Small intestine (tissue), 7 donors: Measurements from ENCODE around the gene SYNM. TPM values are rescaled to one million over a fixed set of nuclear protein-coding genes. Genes with fewer than 3 reads are reported as not detected.

ENCODE experiments used
- DNase-seq, 2 donors: peaks; one replicate each; pipeline versions ENCODE4 v3.0.0 to v3.0.0-alpha.2; 2013
- FAIRE-seq: peaks from 2 replicates; lab custom pipeline; 2012; peaks lifted over from hg19 to GRCh38; lab: Jason Lieb, UNC
- H3K27ac ChIP-seq, 3 donors: one replicate each; pipeline ENCODE4 v1.5.1; 2013; ENCODE audit warnings: low read length in 2 of 3, mild to moderate bottlenecking in 2 of 3, control low read depth in 1 of 3, inconsistent platforms in 1 of 3, low read depth in 1 of 3, moderate library complexity in 1 of 3
- H3K27me3 ChIP-seq, 3 donors: one replicate each; pipeline ENCODE4 v1.6.1; 2013; ENCODE audit warnings: low read length in 3 of 3, inconsistent platforms in 1 of 3; ENCODE audit not compliant: control insufficient read depth in 3 of 3, insufficient read depth in 3 of 3
- H3K36me3 ChIP-seq, 3 donors: one replicate each; pipeline ENCODE4 v1.6.1; 2013; ENCODE audit warnings: low read length in 3 of 3, inconsistent platforms in 1 of 3, low read depth in 1 of 3, mild to moderate bottlenecking in 1 of 3, moderate library complexity in 1 of 3; ENCODE audit not compliant: control insufficient read depth in 3 of 3, insufficient read depth in 2 of 3
- H3K4me1 ChIP-seq, 3 donors: one replicate each; pipeline ENCODE4 v1.6.1; 2013; ENCODE audit warnings: low read length in 2 of 3, inconsistent platforms in 1 of 3, low read depth in 1 of 3, mild to moderate bottlenecking in 1 of 3, moderate library complexity in 1 of 3; ENCODE audit not compliant: control insufficient read depth in 3 of 3, insufficient read depth in 2 of 3
- H3K4me3 ChIP-seq, 3 donors: one replicate each; pipeline ENCODE4 v1.5.1; 2013; ENCODE audit warnings: low read length in 3 of 3, control low read depth in 1 of 3, inconsistent platforms in 1 of 3, low read depth in 1 of 3, mild to moderate bottlenecking in 1 of 3, moderate library complexity in 1 of 3
- H3K9me3 ChIP-seq, 2 donors: one replicate each; pipeline ENCODE4 v1.6.1; 2013; ENCODE audit warnings: low read depth in 1 of 2, low read length in 1 of 2; ENCODE audit not compliant: control insufficient read depth in 2 of 2, insufficient read depth in 1 of 2
- WGBS, 3 donors: extraction: QIAGEN DNeasy Blood & Tissue Kit; methylation state at CpG; one replicate each; pipeline ENCODE4 v1.1.7; 2013; 5-methylcytosine and 5-hydroxymethylcytosine counted together
- polyA plus RNA-seq, 4 donors: library from polyadenylated mRNA; stranded (reverse) in 3 of 4; unstranded in 1 of 4; fragments of 200-250 nt in 3 of 4; fragments of 120-200 nt in 1 of 4; gene quantifications; one replicate each; pipeline versions ENCODE4 v1.2.1 to v1.2.3, GENCODE V29; 2013
- donor health status: healthy with polysubstance abuse.
- donor health status: control.
- donor health status: control.
- donor health status: Bipolar disorder and iron deficiency.
- donor health status: healthy.

Gene SYNM
- polyA plus RNA-seq, 4 donors: 2.9 to 18.1 (median 3.3) TPM

GRCh38 chr15:99148851-99149276 is 44.0 kb downstream of the SYNM start:
- Histone ChIP-seq H3K36me3 (peaks cover 0 to 45% (median 3%) of the 10 kb centered on the region in 3 donors), H3K9me3 (no peaks in the 10 kb centered on the region), H3K27me3 (no peaks in the 10 kb centered on the region), H3K4me3 (no peak overlapping the region), H3K27ac (no peak overlapping the region), H3K4me1 (peaks cover 0 to 1% (median 0%) of the 10 kb centered on the region in 3 donors)
- WGBS, 3 donors: 77 to 94% (median 87%) methylated on average over 7 of the region's 7 CpGs
- FAIRE-seq (no peak), DNase-seq (no peak)

GRCh38 chr15:99149366-99149765 is 44.5 kb downstream of the SYNM start:
- WGBS, 3 donors: 93 to 96% (median 96%) methylated on average over 4 of the region's 4 CpGs
- no peaks in the 10 kb centered on the region for H3K27me3 ChIP-seq
- H3K36me3 ChIP-seq: peaks cover 0 to 45% (median 3%) of the 10 kb centered on the region in 3 donors
- H3K4me1 ChIP-seq: peaks cover 0 to 5% (median 0%) of the 10 kb centered on the region in 3 donors
- H3K9me3 ChIP-seq: no peaks in the 10 kb centered on the region
- H3K4me3 ChIP-seq: no peak overlapping the region
- no peak overlapping the region for H3K27ac ChIP-seq
- DNase-seq: no peak
- FAIRE-seq: no peak

GRCh38 chr15:99151156-99151555 is 46.3 kb downstream of the SYNM start:
- Histone ChIP-seq H3K27ac (no peak overlapping the region), H3K36me3 (peaks cover 0 to 40% (median 3%) of the 10 kb centered on the region in 3 donors), H3K4me1 (peaks cover 0 to 6% (median 0%) of the 10 kb centered on the region in 3 donors), H3K9me3 (peaks cover 0 to 3% of the 10 kb centered on the region in 2 donors), H3K4me3 (no peak overlapping the region), H3K27me3 (no peaks in the 10 kb centered on the region)
- 64 to 78% (median 76%) methylated on average over 2 of the region's 2 CpGs for WGBS, 3 donors
- FAIRE-seq (no peak), DNase-seq (no peak)

- WGBS, 3 donors: 62 to 81% (median 62%) methylated on average over 6 of the region's 6 CpGs
- DNase-seq (no peak), FAIRE-seq (no peak)
- Histone ChIP-seq H3K36me3 (peaks cover 2 to 33% (median 3%) of the 10 kb centered on the region in 3 donors), H3K9me3 (peaks cover 0 to 3% of the 10 kb centered on the region in 2 donors), H3K27ac (no peak overlapping the region), H3K27me3 (no peaks in the 10 kb centered on the region), H3K4me3 (no peak overlapping the region), H3K4me1 (peaks cover 0 to 6% (median 2%) of the 10 kb centered on the region in 3 donors)
Observed at GRCh38 chr15:99153026-99153535, 48.2 kb downstream of the SYNM start.

- DNase-seq (peak; percentile 45 to 79), FAIRE-seq (no peak)
- H3K4me1 ChIP-seq: peaks cover 0 to 6% (median 2%) of the 10 kb centered on the region in 3 donors
- 31 to 54% (median 34%) methylated on average over 2 of the region's 2 CpGs for WGBS, 3 donors
- peaks cover 0 to 3% of the 10 kb centered on the region in 2 donors for H3K9me3 ChIP-seq
- no peak overlapping the region for H3K27ac ChIP-seq
- no peaks in the 10 kb centered on the region for H3K27me3 ChIP-seq
- H3K36me3 ChIP-seq: peaks cover 2 to 40% (median 3%) of the 10 kb centered on the region in 3 donors
- no peak overlapping the region for H3K4me3 ChIP-seq
Observed at GRCh38 chr15:99154271-99154670, 49.4 kb downstream of the SYNM start.

GRCh38 chr15:99155961-99156443 is 51.1 kb downstream of the SYNM start:
- Histone ChIP-seq H3K4me3 (no peak overlapping the region), H3K36me3 (peaks cover 0 to 32% (median 2%) of the 10 kb centered on the region in 3 donors), H3K4me1 (peaks cover 0 to 6% (median 2%) of the 10 kb centered on the region in 3 donors), H3K27me3 (no peaks in the 10 kb centered on the region), H3K9me3 (peaks cover 0 to 3% of the 10 kb centered on the region in 2 donors), H3K27ac (peak overlapping the region in 1 of 3 donors; percentile 44)
- DNase-seq (peak; percentile 52 to 90), FAIRE-seq (no peak)
- 50 to 71% (median 62%) methylated on average over 9 of the region's 9 CpGs for WGBS, 3 donors

- H3K27ac ChIP-seq: no peak overlapping the region
- peaks cover 0 to 6% (median 2%) of the 10 kb centered on the region in 3 donors for H3K4me1 ChIP-seq
- peaks cover 0 to 3% of the 10 kb centered on the region in 2 donors for H3K9me3 ChIP-seq
- H3K27me3 ChIP-seq: no peaks in the 10 kb centered on the region
- H3K36me3 ChIP-seq: peaks cover 0 to 23% (median 2%) of the 10 kb centered on the region in 3 donors
- 55 to 64% (median 64%) methylated on average over 3 of the region's 3 CpGs for WGBS, 3 donors
- no peak overlapping the region for H3K4me3 ChIP-seq
- no peak for DNase-seq
- no peak for FAIRE-seq
Observed at GRCh38 chr15:99157456-99157855, 52.6 kb downstream of the SYNM start.

- no peak for FAIRE-seq
- no peak for DNase-seq
- 93 to 96% (median 95%) methylated on average over 6 of the region's 6 CpGs for WGBS, 3 donors
- H3K9me3 ChIP-seq: peaks cover 0 to 3% of the 10 kb centered on the region in 2 donors
- no peak overlapping the region for H3K27ac ChIP-seq
- no peak overlapping the region for H3K4me3 ChIP-seq
- peaks cover 0 to 21% (median 2%) of the 10 kb centered on the region in 3 donors for H3K36me3 ChIP-seq
- H3K27me3 ChIP-seq: no peaks in the 10 kb centered on the region
- H3K4me1 ChIP-seq: peaks cover 0 to 6% (median 2%) of the 10 kb centered on the region in 3 donors
Observed at GRCh38 chr15:99158626-99159412, 53.9 kb downstream of the SYNM start.
